Tibial nerve (tissue), 3 donors: ENCODE data around the gene SPDYE1.
"Not testable (repeated sequence)": the region's sequence is repeated elsewhere in the genome, so short reads cannot be mapped to it uniquely, and the experiment has no call there.

Experiments used
- POLR2A ChIP-seq, 2 donors: fragments of 450-650 bp; IDR thresholded peaks; one replicate each; pipeline ENCODE4 v1.6.1; 2017; ENCODE audit warnings: antibody characterized with exemption in 2 of 2, mild to moderate bottlenecking in 2 of 2, moderate library complexity in 2 of 2
- TF ChIP-seq, protein P1 (sequence below), 5 experiments: fragments of 200-600 bp in 3 of 5; fragments of 450-650 bp in 2 of 5; sonication (generic) in 3 of 5; IDR thresholded peaks; one replicate each; pipeline ENCODE4 v1.5.1; 2016 to 2019; ENCODE audit warnings: antibody characterized with exemption in 5 of 5, mild to moderate bottlenecking in 3 of 5, moderate library complexity in 2 of 5

DNA sequence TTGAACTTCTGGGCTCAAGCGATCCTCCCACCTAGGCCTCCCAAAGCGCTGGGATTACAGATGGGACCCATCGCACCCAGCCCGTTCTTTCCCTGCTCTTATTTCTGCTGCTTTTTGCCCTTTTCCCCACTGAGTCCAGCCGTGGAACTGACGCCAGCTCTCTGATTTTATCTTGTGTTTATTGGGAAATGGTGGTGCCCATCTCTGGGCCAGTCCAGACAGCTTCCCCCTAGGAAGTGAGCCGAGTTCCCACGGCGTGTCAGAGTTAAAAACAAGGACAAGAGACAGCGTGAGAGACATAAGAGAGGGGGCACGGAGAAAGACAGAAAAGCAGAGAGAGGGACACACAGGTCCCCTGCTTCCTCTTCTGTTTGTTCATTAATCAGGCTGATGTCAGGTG lies 19.6 kb upstream of the SPDYE1 start:
- TF ChIP-seq, protein P1, sequence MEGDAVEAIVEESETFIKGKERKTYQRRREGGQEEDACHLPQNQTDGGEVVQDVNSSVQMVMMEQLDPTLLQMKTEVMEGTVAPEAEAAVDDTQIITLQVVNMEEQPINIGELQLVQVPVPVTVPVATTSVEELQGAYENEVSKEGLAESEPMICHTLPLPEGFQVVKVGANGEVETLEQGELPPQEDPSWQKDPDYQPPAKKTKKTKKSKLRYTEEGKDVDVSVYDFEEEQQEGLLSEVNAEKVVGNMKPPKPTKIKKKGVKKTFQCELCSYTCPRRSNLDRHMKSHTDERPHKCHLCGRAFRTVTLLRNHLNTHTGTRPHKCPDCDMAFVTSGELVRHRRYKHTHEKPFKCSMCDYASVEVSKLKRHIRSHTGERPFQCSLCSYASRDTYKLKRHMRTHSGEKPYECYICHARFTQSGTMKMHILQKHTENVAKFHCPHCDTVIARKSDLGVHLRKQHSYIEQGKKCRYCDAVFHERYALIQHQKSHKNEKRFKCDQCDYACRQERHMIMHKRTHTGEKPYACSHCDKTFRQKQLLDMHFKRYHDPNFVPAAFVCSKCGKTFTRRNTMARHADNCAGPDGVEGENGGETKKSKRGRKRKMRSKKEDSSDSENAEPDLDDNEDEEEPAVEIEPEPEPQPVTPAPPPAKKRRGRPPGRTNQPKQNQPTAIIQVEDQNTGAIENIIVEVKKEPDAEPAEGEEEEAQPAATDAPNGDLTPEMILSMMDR (IDR thresholded peaks at IDR 0.05), result not testable (repeated sequence)
- not testable (repeated sequence) for TF ChIP-seq POLR2A (IDR thresholded peaks at IDR 0.05)
